Measurements from ENCODE around the gene ASIC4. TPM values are rescaled to one million over a fixed set of nuclear protein-coding genes. Genes with fewer than 3 reads are reported as not detected.

Gene ASIC4
- polyA plus RNA-seq, 1 experiment, result not detected

GRCh38 chr2:219524817-219525216, 10.5 kb downstream of the ASIC4 start:
- Histone ChIP-seq H3K27ac (ENCODE audit: low read depth, low read length) (no peak overlapping the region), H3K9me3 (ENCODE audit: control insufficient read depth, insufficient read depth, low read length) (no peaks in the 10 kb centered on the region), H3K27me3 (ENCODE audit: control insufficient read depth, insufficient read depth, low read length) (peaks cover 30% of the 10 kb centered on the region), H3K4me3 (ENCODE audit: low read depth, low read length) (no peak overlapping the region)
- ChIA-PET POLR2A (no interaction called here), CTCF (interaction anchor here (1.6 to 9.9 kb wide), 5 partner anchors 16 to 122 kb away, joined by 4 to 270 read pairs (median 97); a partner anchor contains a TSS)
- no peak for DNase-seq (ENCODE audit: low read depth, low spot score)
- no peak for TF ChIP-seq CTCF (IDR thresholded peaks at IDR 0.05; ENCODE audit: low read depth, low read length)

- TF ChIP-seq CTCF (IDR thresholded peaks at IDR 0.05; ENCODE audit: low read depth, low read length), result no peak
- peaks cover 34% of the 10 kb centered on the region for H3K27me3 ChIP-seq (ENCODE audit: control insufficient read depth, insufficient read depth, low read length)
- no peak overlapping the region for H3K27ac ChIP-seq (ENCODE audit: low read depth, low read length)
- H3K4me3 ChIP-seq (ENCODE audit: low read depth, low read length), result no peak overlapping the region
- no peak for DNase-seq (ENCODE audit: low read depth, low spot score)
- CTCF ChIA-PET, result interaction anchor here (1.6 to 9.9 kb wide), 5 partner anchors 15 to 123 kb away, joined by 4 to 270 read pairs (median 97); a partner anchor contains a TSS
- POLR2A ChIA-PET, result interaction anchor here (0.5 kb wide), 1 partner anchor 110 kb away, joined by 3 read pairs; no protein-coding TSS in a partner anchor
- H3K9me3 ChIP-seq (ENCODE audit: control insufficient read depth, insufficient read depth, low read length), result no peaks in the 10 kb centered on the region
Observed at GRCh38 chr2:219525533-219526232, 11.4 kb downstream of the ASIC4 start.

- ChIA-PET CTCF (interaction anchor here (0.5 to 9.9 kb wide), 6 partner anchors 18 to 123 kb away, joined by 3 to 270 read pairs (median 66); a partner anchor contains a TSS), POLR2A (no interaction called here)
- Histone ChIP-seq H3K4me3 (ENCODE audit: low read depth, low read length) (no peak overlapping the region), H3K27me3 (ENCODE audit: control insufficient read depth, insufficient read depth, low read length) (peaks cover 34% of the 10 kb centered on the region), H3K9me3 (ENCODE audit: control insufficient read depth, insufficient read depth, low read length) (no peaks in the 10 kb centered on the region), H3K27ac (ENCODE audit: low read depth, low read length) (no peak overlapping the region)
- no peak for DNase-seq (ENCODE audit: low read depth, low spot score)
- no peak for TF ChIP-seq CTCF (IDR thresholded peaks at IDR 0.05; ENCODE audit: low read depth, low read length)
Observed at GRCh38 chr2:219526320-219527075, 12.2 kb downstream of the ASIC4 start.

GRCh38 chr2:219527076-219527394, 12.8 kb downstream of the ASIC4 start:
- CTCF ChIA-PET, result interaction anchor here (0.5 to 9.9 kb wide), 11 partner anchors 14 to 228 kb away, joined by 3 to 270 read pairs (median 12); partner anchors contain the start of gene DNPEP
- DNase-seq (ENCODE audit: low read depth, low spot score), result no peak
- Histone ChIP-seq H3K9me3 (ENCODE audit: control insufficient read depth, insufficient read depth, low read length) (no peaks in the 10 kb centered on the region), H3K27me3 (ENCODE audit: control insufficient read depth, insufficient read depth, low read length) (peaks cover 37% of the 10 kb centered on the region), H3K27ac (ENCODE audit: low read depth, low read length) (no peak overlapping the region), H3K4me3 (ENCODE audit: low read depth, low read length) (no peak overlapping the region)
- POLR2A ChIA-PET, result no interaction called here
- TF ChIP-seq CTCF (IDR thresholded peaks at IDR 0.05; ENCODE audit: low read depth, low read length), result no peak

GRCh38 chr2:219527472-219527871, 13.2 kb downstream of the ASIC4 start:
- ChIA-PET POLR2A (no interaction called here), CTCF (interaction anchor here (1.1 to 9.9 kb wide), 11 partner anchors 13 to 228 kb away, joined by 3 to 270 read pairs (median 12); partner anchors contain the start of gene DNPEP)
- H3K27ac ChIP-seq (ENCODE audit: low read depth, low read length), result no peak overlapping the region
- TF ChIP-seq CTCF (IDR thresholded peaks at IDR 0.05; ENCODE audit: low read depth, low read length), result no peak
- peaks cover 37% of the 10 kb centered on the region for H3K27me3 ChIP-seq (ENCODE audit: control insufficient read depth, insufficient read depth, low read length)
- no peaks in the 10 kb centered on the region for H3K9me3 ChIP-seq (ENCODE audit: control insufficient read depth, insufficient read depth, low read length)
- no peak overlapping the region for H3K4me3 ChIP-seq (ENCODE audit: low read depth, low read length)
- DNase-seq (ENCODE audit: low read depth, low spot score), result no peak

Measured in AG04450 (cell line).